ENCODE results near the gene MRE11. TPM values are rescaled to one million over a fixed set of nuclear protein-coding genes. Genes with fewer than 3 reads are reported as not detected.

MRE11 gene
- total RNA-seq (16.6 TPM), polyA plus RNA-seq (ENCODE audit: insufficient read depth, low read depth, low replicate concordance) (3.5 TPM)
- long read RNA-seq, donor 1, full-length matches to known transcripts, result 1 of 16 reads
- long read RNA-seq, donor 1, partial matches to known transcripts, result 15 of 16 reads
- long read RNA-seq, donor 1, other reads (novel, unspliced or antisense), result 0 of 16 reads
- long read RNA-seq, donor 2, full-length matches to known transcripts, result 1 of 1 reads
- long read RNA-seq, donor 2, partial matches to known transcripts, result 0 of 1 reads
- long read RNA-seq, donor 2, other reads (novel, unspliced or antisense), result 0 of 1 reads
- long read RNA-seq, donor 3, full-length matches to known transcripts, result 1 of 1 reads
- long read RNA-seq, donor 3, partial matches to known transcripts, result 0 of 1 reads
- long read RNA-seq, donor 3, other reads (novel, unspliced or antisense), result 0 of 1 reads
- long read RNA-seq, donor 4, full-length matches to known transcripts, result 1 of 8 reads
- long read RNA-seq, donor 4, partial matches to known transcripts, result 0 of 8 reads
- long read RNA-seq, donor 4, other reads (novel, unspliced or antisense), result 7 of 8 reads
- long read RNA-seq, donor 5, result 0 reads
- long read RNA-seq, donor 6, result 0 reads
- long read RNA-seq, donor 7, full-length matches to known transcripts, result 8 of 11 reads
- long read RNA-seq, donor 7, partial matches to known transcripts, result 0 of 11 reads
- long read RNA-seq, donor 7, other reads (novel, unspliced or antisense), result 3 of 11 reads
- long read RNA-seq, donor 8, result 0 reads
- long read RNA-seq, donor 9, result 0 reads
- long read RNA-seq, donor 10, result 0 reads

- FAIRE-seq (peak; percentile 99), DNase-seq (peak; percentile 98 to 99 (median 99))
- intact Hi-C loops (cut with DNase I), result no loop called here
- Histone ChIP-seq H3K36me3 (ENCODE audit: control insufficient read depth in 2 of 3, insufficient read depth in 3 of 3, low read length in 3 of 3) (peaks cover 4 to 9% (median 5%) of the 10 kb centered on the region in 3 donors), H3K9me3 (ENCODE audit: control insufficient read depth in 2 of 3, insufficient read depth in 1 of 3, low read length in 3 of 3) (no peaks in the 10 kb centered on the region), H3K27ac (ENCODE audit: low read depth in 2 of 2, low read length in 2 of 2) (peak within 1 kb of the TSS; percentile 11 to 47), H3K9ac (ENCODE audit: low read length in 3 of 3) (peak within 1 kb of the TSS; percentile 52 to 88 (median 68)), H3K4me3 (ENCODE audit: low read length in 3 of 3) (peak within 1 kb of the TSS; percentile 73 to 96 (median 92)), H3K27me3 (ENCODE audit: control insufficient read depth, insufficient read depth, low read length) (no peaks in the 10 kb centered on the region), H3K4me1 (ENCODE audit: control insufficient read depth in 2 of 3, insufficient read depth in 2 of 3, low read depth in 1 of 3, low read length in 3 of 3) (peaks cover 0 to 4% (median 3%) of the 10 kb centered on the region in 3 donors)
- no peak for TF ChIP-seq CTCF (IDR thresholded peaks at IDR 0.05; ENCODE audit: borderline replicate concordance, extremely low read depth, insufficient read depth)
Measured at GRCh38 chr11:94493281-94494125, at the start of gene MRE11, which contains the start of gene ANKRD49. Gene MRE11 (minus strand): TSS chr11:94493844. CDS start chr11:94492801, 1,043 bp downstream. Gene ANKRD49 (plus strand): TSS chr11:94493984. CDS start chr11:94496694, 2,710 bp downstream.

GRCh38 chr11:94539420-94539819 is 45.8 kb upstream of the MRE11 start:
- no peak for TF ChIP-seq CTCF (IDR thresholded peaks at IDR 0.05; ENCODE audit: borderline replicate concordance, extremely low read depth, insufficient read depth)
- H3K4me1 ChIP-seq (ENCODE audit: control insufficient read depth in 2 of 3, insufficient read depth in 2 of 3, low read depth in 1 of 3, low read length in 3 of 3), result no peaks in the 10 kb centered on the region
- no peak overlapping the region for H3K9ac ChIP-seq (ENCODE audit: low read length in 3 of 3)
- no peak overlapping the region for H3K4me3 ChIP-seq (ENCODE audit: low read length in 3 of 3)
- DNase-seq, result no peak
- intact Hi-C loops (cut with DNase I), result no loop called here
- no peaks in the 10 kb centered on the region for H3K27me3 ChIP-seq (ENCODE audit: control insufficient read depth, insufficient read depth, low read length)
- FAIRE-seq, result no peak
- no peak overlapping the region for H3K27ac ChIP-seq (ENCODE audit: low read depth in 2 of 2, low read length in 2 of 2)
- no peaks in the 10 kb centered on the region for H3K36me3 ChIP-seq (ENCODE audit: control insufficient read depth in 2 of 3, insufficient read depth in 3 of 3, low read length in 3 of 3)
- no peaks in the 10 kb centered on the region for H3K9me3 ChIP-seq (ENCODE audit: control insufficient read depth in 2 of 3, insufficient read depth in 1 of 3, low read length in 3 of 3)

DNA sequence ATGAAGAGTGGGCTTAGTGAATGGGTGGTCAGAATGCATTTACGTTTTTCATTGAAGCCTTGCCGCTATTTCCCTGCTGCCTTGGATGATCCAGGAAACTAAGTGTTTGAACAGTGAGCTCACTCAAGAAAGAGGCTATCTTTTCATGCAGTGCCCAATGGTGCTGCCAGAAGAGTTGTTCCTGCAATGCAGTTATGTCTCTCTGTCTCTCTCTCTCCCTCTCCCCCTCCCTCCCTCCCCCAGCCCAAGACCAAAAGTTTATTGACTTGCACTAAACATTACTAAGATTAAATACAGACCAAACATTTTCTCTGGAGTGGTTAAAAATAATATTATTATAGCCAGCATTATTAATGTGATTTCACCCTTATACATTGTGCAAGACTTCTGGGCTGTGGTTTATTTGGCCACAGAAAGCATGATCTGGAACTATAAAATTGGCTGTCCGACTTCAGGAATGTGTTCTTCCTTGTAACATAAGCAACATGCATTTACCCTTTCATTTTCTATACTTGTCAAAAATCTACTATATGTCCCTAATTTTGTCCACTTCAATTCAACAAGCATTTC is 43.5 kb upstream of the MRE11 start:
- no peak for TF ChIP-seq CTCF (IDR thresholded peaks at IDR 0.05; ENCODE audit: borderline replicate concordance, extremely low read depth, insufficient read depth)
- FAIRE-seq (no peak), DNase-seq (no peak)
- H3K4me1 ChIP-seq (ENCODE audit: control insufficient read depth in 2 of 3, insufficient read depth in 2 of 3, low read depth in 1 of 3, low read length in 3 of 3), result no peaks in the 10 kb centered on the region
- H3K9ac ChIP-seq (ENCODE audit: low read length in 3 of 3), result no peak overlapping the region
- no peaks in the 10 kb centered on the region for H3K27me3 ChIP-seq (ENCODE audit: control insufficient read depth, insufficient read depth, low read length)
- H3K36me3 ChIP-seq (ENCODE audit: control insufficient read depth in 2 of 3, insufficient read depth in 3 of 3, low read length in 3 of 3), result no peaks in the 10 kb centered on the region
- intact Hi-C loops (cut with DNase I), result no loop called here
- no peak overlapping the region for H3K4me3 ChIP-seq (ENCODE audit: low read length in 3 of 3)
- no peaks in the 10 kb centered on the region for H3K9me3 ChIP-seq (ENCODE audit: control insufficient read depth in 2 of 3, insufficient read depth in 1 of 3, low read length in 3 of 3)
- no peak overlapping the region for H3K27ac ChIP-seq (ENCODE audit: low read depth in 2 of 2, low read length in 2 of 2)
